Cerebellar cortex (tissue), 1 donor: ENCODE results near the gene CLNK.
"Not testable (repeated sequence)": the region's sequence is repeated elsewhere in the genome, so short reads cannot be mapped to it uniquely, and the experiment has no call there.

ENCODE experiments used
- DNase-seq: peaks from one replicate; pipeline ENCODE4 v3.0.0-alpha.2; 2015; ENCODE audit warnings: low spot score

The CLNK gene

DNA sequence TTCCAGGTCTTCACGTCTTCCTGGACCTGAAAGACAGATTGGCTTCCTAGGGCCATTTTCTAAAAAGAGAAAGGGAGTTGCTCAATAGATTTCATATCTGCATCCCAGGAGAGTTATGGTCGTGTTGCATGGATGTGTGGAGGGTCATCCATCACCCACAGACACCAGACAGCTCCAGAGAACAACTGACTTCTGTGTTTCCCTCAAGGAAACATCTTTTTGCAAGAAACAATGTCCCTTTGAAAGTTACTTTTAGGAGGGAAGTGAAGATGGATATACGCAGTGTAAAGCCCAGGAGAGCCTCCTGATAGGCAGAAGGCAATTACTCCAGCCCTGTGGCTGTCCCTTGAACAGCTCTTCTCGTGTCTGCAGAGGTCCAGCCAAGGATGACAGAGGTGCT lies 108.3 kb downstream of the CLNK start:
- DNase-seq, result no peak

GRCh38 chr4:10575414-10575813 lies 109.2 kb downstream of the CLNK start:
- DNase-seq, result no peak

DNA sequence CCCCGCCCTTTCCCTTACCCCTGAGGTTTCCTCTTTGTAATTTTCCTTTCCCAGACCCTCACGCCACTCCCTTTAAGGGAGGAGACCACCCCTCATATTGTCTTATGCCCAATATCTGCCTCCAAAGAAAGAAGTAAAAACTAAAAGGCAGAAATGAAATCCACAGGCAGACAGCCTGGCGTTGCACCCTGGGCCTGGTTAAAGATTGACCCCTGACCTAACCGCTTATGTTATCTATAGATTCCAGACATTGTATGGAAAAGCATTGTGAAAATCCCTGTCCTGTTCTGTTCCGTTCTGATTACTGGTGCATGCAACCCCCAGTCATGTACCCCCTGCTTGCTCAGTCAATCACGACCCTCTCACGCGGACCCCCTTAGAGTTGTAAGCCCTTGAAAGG lies 110.0 kb downstream of the CLNK start:
- DNase-seq, result not testable (repeated sequence)

DNA sequence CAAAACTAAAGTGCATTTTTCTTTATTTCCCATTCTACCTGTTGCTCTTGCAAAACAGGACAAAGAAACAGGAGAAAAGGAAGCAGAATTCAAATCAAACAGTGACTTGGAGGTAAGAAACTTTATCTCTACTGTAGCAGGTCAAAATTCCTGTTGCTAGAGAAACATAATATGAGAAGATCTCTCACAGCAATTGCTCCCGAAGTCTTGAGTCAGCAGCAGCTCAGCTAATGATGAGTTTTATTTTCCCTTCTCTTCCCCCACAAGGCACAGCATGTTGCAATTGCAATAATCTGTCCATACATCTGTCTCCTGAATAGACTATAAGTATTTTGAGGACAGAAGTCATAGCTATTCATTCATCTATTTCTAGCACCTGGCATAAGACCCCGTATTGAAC lies 112.7 kb downstream of the CLNK start:
- DNase-seq, result no peak

GRCh38 chr4:10569491-10569890 lies 115.1 kb downstream of the CLNK start:
- no peak for DNase-seq

DNA sequence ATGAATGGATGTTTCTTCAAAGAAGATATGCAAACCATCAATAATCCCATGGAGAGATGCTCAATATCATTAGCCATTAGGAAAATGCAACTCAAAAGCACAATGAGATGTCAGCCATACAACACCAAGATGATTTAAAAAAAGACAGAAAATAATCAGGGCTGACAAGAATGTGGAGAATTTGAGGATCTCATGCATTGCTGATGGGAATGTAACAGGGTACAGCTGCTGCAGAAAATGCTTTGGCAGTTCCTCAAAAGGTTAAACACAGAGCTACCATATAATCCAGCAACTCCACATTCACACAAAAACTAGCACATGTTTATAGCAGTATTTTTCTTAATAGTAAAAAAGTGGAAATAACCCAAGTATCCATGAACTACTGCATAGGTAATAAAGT lies 116.8 kb downstream of the CLNK start:
- DNase-seq, result no peak

DNA sequence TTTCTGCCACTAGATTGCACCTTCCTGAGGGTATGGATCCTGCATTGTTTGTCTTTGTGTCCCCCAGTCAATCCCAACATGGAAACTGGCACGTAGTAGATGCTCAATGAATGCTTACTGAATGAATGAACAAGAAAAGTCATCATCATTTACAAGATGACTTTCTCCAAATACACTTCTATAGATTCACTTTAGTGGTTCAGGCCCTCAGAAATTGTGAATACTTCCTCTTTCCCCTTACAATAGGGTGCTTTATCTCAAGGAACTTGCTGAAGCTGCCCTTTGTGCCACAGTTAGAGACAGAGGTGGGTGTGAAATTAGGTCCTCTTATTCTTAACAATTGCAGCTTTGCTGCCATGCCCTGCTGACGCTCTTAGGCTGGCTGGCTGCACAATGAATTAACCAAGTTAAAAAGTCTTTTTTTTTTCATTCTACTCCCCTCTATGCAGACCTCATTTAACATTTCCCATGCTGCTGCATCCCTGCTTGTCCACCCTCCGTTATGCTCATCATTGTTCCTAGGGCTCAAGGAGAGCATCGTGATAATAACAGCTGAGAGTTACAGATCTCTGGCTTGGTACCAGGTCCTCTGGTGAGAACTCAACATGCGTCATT lies 119.3 kb downstream of the CLNK start:
- DNase-seq, result no peak

DNA sequence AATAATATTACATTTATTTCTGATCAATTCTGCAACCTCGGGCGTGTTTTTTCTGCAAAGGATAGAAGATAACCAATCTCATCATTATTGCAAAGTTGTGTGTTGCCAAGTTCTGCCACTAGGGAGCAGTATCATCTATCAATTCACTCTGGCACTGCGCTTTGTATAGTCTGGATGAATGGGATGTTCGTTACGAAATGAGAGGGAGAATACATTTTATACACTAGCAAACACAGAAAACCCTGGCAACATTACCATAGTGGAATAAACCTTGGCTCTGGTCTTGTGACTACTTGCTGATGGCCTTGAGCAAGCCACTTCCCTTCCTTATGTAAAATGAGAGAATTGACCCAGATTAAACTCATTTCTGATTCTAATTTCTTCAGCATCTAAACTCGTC lies 129.9 kb downstream of the CLNK start:
- DNase-seq, result peak; percentile 88

DNA sequence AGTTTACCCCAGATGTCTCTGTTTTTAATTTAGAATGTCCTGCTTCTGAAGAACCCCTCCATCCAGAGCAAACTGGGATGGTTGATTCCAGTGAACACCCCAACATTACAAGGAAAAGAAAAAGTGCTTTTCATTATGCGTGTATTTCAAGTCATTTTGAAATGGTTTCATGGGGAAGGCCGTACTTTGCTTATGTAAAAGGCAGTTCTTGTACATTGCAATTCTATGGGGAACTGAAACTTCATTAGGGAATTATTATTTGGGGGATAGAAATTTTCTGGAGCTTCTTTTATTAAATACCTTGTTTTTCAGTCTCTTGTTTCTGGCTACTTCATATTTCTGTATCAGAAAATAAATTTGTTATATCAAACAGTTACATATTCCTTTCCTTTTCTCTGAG lies 130.4 kb downstream of the CLNK start:
- DNase-seq, result no peak

GRCh38 chr4:10552591-10553280 lies 131.8 kb downstream of the CLNK start:
- DNase-seq, result no peak

GRCh38 chr4:10535912-10536311 lies 148.7 kb downstream of the CLNK start:
- no peak for DNase-seq

GRCh38 chr4:10534820-10535219 lies 149.7 kb downstream of the CLNK start:
- DNase-seq, result no peak

GRCh38 chr4:10532155-10532554 lies 152.4 kb downstream of the CLNK start:
- no peak for DNase-seq

GRCh38 chr4:10530137-10530786 lies 154.3 kb downstream of the CLNK start:
- no peak for DNase-seq

- DNase-seq, result no peak
Measured at GRCh38 chr4:10529291-10530136, 155.1 kb downstream of the CLNK start.

DNA sequence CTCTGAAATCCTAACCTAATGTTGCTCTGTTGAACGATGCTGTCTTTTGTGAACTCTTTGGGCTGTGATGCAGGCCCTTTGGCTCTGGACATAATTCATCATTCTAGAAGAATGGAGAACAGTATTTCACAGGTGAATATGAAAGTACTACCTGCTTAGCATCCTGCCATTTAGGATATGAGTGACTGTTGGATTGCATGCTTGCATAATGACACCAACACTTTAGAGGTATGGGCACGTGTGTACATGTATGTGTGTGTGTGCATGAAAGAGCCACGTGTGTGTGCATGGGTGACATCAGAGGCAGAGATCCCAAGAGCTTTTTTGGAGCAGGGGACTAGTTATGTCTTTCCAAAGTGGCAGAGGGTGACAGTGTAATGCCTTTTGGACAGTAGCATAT lies 157.1 kb downstream of the CLNK start:
- no peak for DNase-seq

DNA sequence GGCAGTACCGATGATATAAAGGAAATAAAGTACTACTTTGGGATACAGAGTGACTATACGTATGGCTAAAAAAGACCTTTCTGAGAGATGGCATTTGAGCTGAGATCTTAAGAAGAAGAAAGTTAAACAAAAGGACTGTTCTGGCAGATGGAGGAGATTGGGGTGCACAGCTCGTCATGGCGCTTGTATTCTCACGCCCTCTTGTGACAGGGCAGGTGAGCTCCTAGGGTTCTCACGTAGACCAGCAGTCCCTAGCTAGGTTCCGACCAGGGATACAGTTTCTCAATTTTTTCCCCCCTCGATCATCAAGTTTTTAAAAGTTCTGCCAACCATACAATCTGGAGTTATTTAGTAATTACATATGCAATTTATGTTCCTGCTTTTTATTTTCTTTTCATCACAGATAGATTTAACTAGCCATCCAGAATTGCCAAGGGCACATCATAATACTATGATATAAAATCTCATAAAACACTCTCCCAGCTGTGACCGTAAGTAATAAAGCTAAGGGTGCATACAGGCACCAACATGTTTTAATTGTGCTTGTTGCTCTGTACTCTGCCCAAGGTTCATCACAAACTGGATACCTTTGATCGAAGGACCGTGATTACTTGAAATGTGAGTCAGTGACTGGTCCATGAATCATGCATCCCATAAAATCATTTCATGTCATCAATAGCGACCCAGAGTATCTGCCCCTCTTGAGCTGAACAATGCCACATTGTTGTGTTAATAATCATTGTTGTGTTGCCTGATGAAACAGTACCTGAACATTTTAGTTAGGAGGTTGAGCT lies 157.9 kb downstream of the CLNK start:
- no peak for DNase-seq

- no peak for DNase-seq
Measured at GRCh38 chr4:10524196-10524833, 160.3 kb downstream of the CLNK start.

DNA sequence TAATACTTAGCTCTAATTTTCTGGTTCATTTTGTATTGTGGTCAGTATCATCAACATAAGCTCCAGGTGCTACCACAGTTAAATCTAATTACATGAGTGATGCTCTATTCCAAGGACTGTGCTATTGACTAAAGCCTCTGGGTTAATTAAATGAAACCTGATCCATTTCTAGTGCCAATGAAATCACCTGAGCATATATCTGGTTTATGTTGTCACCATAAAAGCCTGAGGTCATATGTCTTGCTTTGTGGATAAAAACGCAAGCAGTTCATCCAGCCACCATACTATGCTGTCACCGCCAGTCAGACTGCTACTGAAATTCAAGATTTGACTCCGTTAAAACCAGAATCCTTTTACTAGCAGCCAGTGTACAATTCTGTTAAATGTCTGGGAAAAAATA lies 163.1 kb downstream of the CLNK start:
- no peak for DNase-seq

DNA sequence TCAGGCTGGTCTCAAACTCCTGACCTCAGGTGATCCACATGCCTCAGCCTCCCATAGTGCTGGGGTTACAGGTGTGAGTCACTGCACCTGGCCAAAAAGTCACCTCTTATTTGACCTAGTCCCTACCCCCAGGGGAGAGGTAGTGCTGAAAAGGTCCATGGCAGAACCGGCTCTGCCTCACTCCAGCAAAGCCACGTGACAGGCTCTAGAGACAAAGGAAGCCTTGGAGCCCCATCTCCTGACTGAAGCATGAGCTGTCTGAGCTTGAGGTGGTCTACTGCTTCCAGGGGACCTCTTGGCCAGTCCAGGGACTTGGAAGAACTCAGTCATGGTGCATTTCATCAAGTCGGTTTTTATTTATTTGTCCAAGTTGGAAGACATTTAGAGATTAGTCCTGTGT lies 174.8 kb downstream of the CLNK start:
- DNase-seq, result no peak

DNA sequence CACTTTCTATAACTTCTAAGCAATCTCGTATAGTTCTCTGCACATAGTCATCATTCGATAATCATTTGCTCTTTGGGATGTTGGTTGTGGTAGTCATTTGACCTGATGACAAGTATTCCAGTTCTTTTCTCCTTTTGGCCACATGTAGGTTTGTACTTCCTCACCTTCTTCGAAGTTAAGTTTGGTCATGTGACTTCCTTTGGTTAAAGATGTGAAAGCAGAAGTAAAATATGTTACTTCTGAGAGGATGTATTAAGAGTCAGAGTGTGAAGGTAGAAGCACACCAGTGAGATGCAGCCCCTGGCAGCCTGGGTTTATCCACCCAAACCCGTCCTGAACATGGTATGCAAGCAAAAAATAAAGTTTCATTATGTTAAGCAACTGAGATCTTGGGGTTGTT lies 178.5 kb downstream of the CLNK start:
- DNase-seq, result no peak
